Keratinocyte (primary cell): Measurements from ENCODE around the gene AP2A2. TPM values are rescaled to one million over a fixed set of nuclear protein-coding genes. Genes with fewer than 3 reads are reported as not detected.

Experiments
- DNase-seq: peaks from one replicate; pipeline ENCODE4 v3.0.0-alpha.2; 2011; ENCODE audit warnings: low read depth, missing footprints, low spot score
- FAIRE-seq: peaks from 2 replicates; lab custom pipeline; 2011; peaks lifted over from hg19 to GRCh38; lab: Jason Lieb, UNC
- H2AFZ ChIP-seq: 2 replicates; pipeline ENCODE4 v1.6.0; 2012; ENCODE audit warnings: low read length, control low read depth, inconsistent platforms; ENCODE audit not compliant: control insufficient read depth
- H3K27ac ChIP-seq: 2 replicates; pipeline ENCODE4 v1.5.1; 2011; ENCODE audit warnings: low read length; ENCODE audit not compliant: control insufficient read depth, insufficient read depth
- H3K27me3 ChIP-seq: 3 replicates; pipeline ENCODE4 v1.6.0; 2011; ENCODE audit warnings: low read length; ENCODE audit not compliant: control insufficient read depth, insufficient read depth; ENCODE audit errors: extremely low read depth
- H3K36me3 ChIP-seq, 2 experiments: 2 replicates in 1 of 2; 3 replicates in 1 of 2; pipeline ENCODE4 v1.5.1; 2011; ENCODE audit warnings: low read length in 2 of 2, mild to moderate bottlenecking in 1 of 2; ENCODE audit not compliant: control insufficient read depth in 2 of 2, insufficient read depth in 2 of 2; ENCODE audit errors: extremely low read depth in 1 of 2
- H3K4me1 ChIP-seq: 3 replicates; pipeline ENCODE4 v1.5.1; 2011; ENCODE audit warnings: low read length; ENCODE audit not compliant: control insufficient read depth, insufficient read depth; ENCODE audit errors: extremely low read depth
- H3K4me2 ChIP-seq: 3 replicates; pipeline ENCODE4 v1.6.0; 2011; ENCODE audit warnings: low read depth, low read length; ENCODE audit not compliant: control insufficient read depth, insufficient read depth; ENCODE audit errors: extremely low read depth
- H3K4me3 ChIP-seq, 3 experiments: fragments of 200-600 bp in 1 of 3; sonication (generic) in 1 of 3; 2 replicates in 2 of 3; 3 replicates in 1 of 3; pipeline ENCODE4 v1.5.1; 2011 to 2016; ENCODE audit warnings: low read length in 3 of 3, mild to moderate bottlenecking in 3 of 3, control low read depth in 2 of 3, inconsistent platforms in 1 of 3, low read depth in 1 of 3, mixed read lengths in 1 of 3, mixed run types in 1 of 3, moderate library complexity in 1 of 3; ENCODE audit not compliant: control insufficient read depth in 2 of 3, insufficient read depth in 2 of 3; ENCODE audit errors: extremely low read depth in 1 of 3
- H3K79me2 ChIP-seq: 2 replicates; pipeline ENCODE4 v1.6.0; 2012; ENCODE audit warnings: low read length; ENCODE audit not compliant: control insufficient read depth, insufficient read depth
- H3K9ac ChIP-seq: 3 replicates; pipeline ENCODE4 v1.6.0; 2011; ENCODE audit warnings: low read length; ENCODE audit not compliant: control insufficient read depth, insufficient read depth; ENCODE audit errors: extremely low read depth
- H3K9me1 ChIP-seq: 3 replicates; pipeline ENCODE4 v1.6.0; 2011; ENCODE audit warnings: low read length; ENCODE audit not compliant: control insufficient read depth, insufficient read depth; ENCODE audit errors: extremely low read depth
- H3K9me3 ChIP-seq: 2 replicates; pipeline ENCODE4 v1.5.1; 2012; ENCODE audit warnings: low read depth, low read length; ENCODE audit not compliant: control insufficient read depth
- H4K20me1 ChIP-seq: 3 replicates; pipeline ENCODE4 v1.6.0; 2011; ENCODE audit warnings: low read length; ENCODE audit not compliant: control insufficient read depth, insufficient read depth; ENCODE audit errors: extremely low read depth
- EZH2 ChIP-seq: IDR thresholded peaks from one replicate; pipeline ENCODE4 v1.6.1; 2012; ENCODE audit warnings: inconsistent platforms, mild to moderate bottlenecking, low read length, moderate library complexity
- dilution Hi-C: fragments of 300-500 bp; cut with MboI; formaldehyde crosslinking; loops from one replicate; pipeline ENCODE4 v1.7.0; 2020; ENCODE audit warnings: low sequenced_read_pairs; ENCODE audit not compliant: extremely low pct_ligation_motif_present
- polyA plus RNA-seq, 5 experiments: library from polyadenylated mRNA; depleted of rRNA in 3 of 5; stranded (reverse) in 3 of 5; stranded (forward) in 1 of 5; unstranded in 1 of 5; fragments of >200 nt; gene quantifications; 1 replicate in 1 of 5; 2 replicates in 3 of 5; 3 replicates in 1 of 5; pipeline versions ENCODE4 v1.2.1 to v1.2.3, GENCODE V29; 2011 to 2012; ENCODE audit warnings: missing spikeins in 2 of 5, low read depth in 1 of 5, low replicate concordance in 1 of 5
- TF ChIP-seq, protein P1 (sequence below), 3 experiments: IDR thresholded peaks in 1 of 3; conservative IDR thresholded peaks in 1 of 3; optimal IDR thresholded peaks in 1 of 3; 2 replicates in 2 of 3; 3 replicates in 1 of 3; pipeline versions ENCODE3 to v1.5.1; 2011; ENCODE audit warnings: low read length in 3 of 3, mild to moderate bottlenecking in 3 of 3, moderate library complexity in 2 of 3, control low read depth in 1 of 3, inconsistent platforms in 1 of 3; ENCODE audit not compliant: insufficient read depth in 2 of 3; ENCODE audit errors: extremely low read depth in 1 of 3

The AP2A2 gene
- polyA plus RNA-seq, 1 donor (not counting 4 experiments of a cell fraction or from before 2014, with no cell fraction given), result 47.8 TPM

- DNase-seq (no peak), FAIRE-seq (no peak)
- Histone ChIP-seq H4K20me1 (no peaks in the 10 kb centered on the region), H3K27ac (no peak overlapping the region), H3K4me2 (no peak overlapping the region), H3K9me1 (no peaks in the 10 kb centered on the region), H2AFZ (no peak overlapping the region), H3K4me3 (no peak overlapping the region), H3K36me3 (no peaks in the 10 kb centered on the region), H3K27me3 (peaks cover 18% of the 10 kb centered on the region), H3K4me1 (no peaks in the 10 kb centered on the region), H3K9ac (no peak overlapping the region), H3K9me3 (no peaks in the 10 kb centered on the region), H3K79me2 (no peaks in the 10 kb centered on the region)
- no peak for TF ChIP-seq EZH2
- TF ChIP-seq, protein P1, sequence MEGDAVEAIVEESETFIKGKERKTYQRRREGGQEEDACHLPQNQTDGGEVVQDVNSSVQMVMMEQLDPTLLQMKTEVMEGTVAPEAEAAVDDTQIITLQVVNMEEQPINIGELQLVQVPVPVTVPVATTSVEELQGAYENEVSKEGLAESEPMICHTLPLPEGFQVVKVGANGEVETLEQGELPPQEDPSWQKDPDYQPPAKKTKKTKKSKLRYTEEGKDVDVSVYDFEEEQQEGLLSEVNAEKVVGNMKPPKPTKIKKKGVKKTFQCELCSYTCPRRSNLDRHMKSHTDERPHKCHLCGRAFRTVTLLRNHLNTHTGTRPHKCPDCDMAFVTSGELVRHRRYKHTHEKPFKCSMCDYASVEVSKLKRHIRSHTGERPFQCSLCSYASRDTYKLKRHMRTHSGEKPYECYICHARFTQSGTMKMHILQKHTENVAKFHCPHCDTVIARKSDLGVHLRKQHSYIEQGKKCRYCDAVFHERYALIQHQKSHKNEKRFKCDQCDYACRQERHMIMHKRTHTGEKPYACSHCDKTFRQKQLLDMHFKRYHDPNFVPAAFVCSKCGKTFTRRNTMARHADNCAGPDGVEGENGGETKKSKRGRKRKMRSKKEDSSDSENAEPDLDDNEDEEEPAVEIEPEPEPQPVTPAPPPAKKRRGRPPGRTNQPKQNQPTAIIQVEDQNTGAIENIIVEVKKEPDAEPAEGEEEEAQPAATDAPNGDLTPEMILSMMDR (optimal IDR thresholded peaks at IDR 0.05 in 1 of 3, IDR thresholded peaks at IDR 0.05 in 1 of 3, conservative IDR thresholded peaks at IDR 0.05 in 1 of 3; ENCODE audit: extremely low read depth in 1 of 3, insufficient read depth in 2 of 3, low read length in 3 of 3), result no peak
- dilution Hi-C loops, result no loop called here
These were observed 113.3 kb downstream of the AP2A2 start for GRCh38 chr11:1038921-1039320.

DNA sequence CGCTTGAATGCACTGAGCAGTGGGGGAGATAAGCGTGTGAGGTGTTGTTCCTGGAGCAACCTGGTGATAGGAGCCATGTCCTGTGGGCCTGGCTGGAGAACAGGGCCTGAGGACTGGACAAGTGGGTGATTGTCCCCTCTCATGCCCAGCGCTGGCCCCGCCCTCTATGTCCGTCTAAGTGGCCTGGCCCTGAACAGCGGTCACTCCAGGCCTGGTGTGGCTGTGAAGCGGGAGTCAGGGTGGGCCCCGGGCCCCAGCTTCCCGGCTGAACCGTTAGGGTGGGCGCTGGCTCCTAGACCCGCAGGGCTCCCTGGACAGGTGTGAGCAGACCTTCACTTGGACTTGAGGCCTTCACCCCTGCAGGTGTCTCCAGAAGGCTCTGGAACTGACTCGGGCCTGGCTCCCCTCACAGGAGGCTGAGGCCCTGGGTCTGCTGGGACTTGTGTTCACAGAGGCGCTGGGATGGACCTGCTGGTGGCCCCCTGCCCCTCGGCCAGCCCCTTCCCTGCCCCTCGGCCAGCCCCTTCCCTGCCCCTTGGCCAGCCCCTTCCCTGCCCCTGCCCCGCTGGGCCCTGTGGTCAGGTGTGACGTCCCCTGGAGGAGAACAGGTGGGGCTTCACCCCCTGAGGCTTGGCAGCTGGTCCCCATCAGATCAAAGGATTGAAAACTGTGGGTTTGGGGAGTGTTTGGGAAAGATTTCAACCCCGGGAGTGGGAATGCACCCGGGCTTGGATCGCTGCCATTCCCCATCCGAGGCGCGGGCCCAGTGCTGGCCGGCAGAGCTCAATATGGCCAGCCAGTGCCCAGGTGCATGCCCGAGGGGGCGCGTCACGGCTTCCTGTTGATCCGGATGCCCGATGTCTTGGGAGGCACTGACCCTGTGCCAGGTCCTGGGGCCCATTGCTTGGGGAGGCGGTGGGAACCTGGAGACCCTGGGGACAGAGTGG lies 114.1 kb downstream of the AP2A2 start:
- FAIRE-seq (no peak), DNase-seq (no peak)
- no peaks in the 10 kb centered on the region for H3K4me1 ChIP-seq
- H2AFZ ChIP-seq, result no peak overlapping the region
- no peak overlapping the region for H3K9ac ChIP-seq
- dilution Hi-C loops, result no loop called here
- no peaks in the 10 kb centered on the region for H4K20me1 ChIP-seq
- no peaks in the 10 kb centered on the region for H3K36me3 ChIP-seq
- H3K4me3 ChIP-seq, result no peak overlapping the region
- no peaks in the 10 kb centered on the region for H3K9me1 ChIP-seq
- H3K4me2 ChIP-seq, result no peak overlapping the region
- TF ChIP-seq, protein P1 (optimal IDR thresholded peaks at IDR 0.05 in 1 of 3, IDR thresholded peaks at IDR 0.05 in 1 of 3, conservative IDR thresholded peaks at IDR 0.05 in 1 of 3; ENCODE audit: extremely low read depth in 1 of 3, insufficient read depth in 2 of 3, low read length in 3 of 3), result no peak
- no peak for TF ChIP-seq EZH2
- no peak overlapping the region for H3K27ac ChIP-seq
- no peaks in the 10 kb centered on the region for H3K9me3 ChIP-seq
- H3K27me3 ChIP-seq, result peaks cover 18% of the 10 kb centered on the region
- no peaks in the 10 kb centered on the region for H3K79me2 ChIP-seq
